Activated CD8-positive, alpha-beta memory T cell treated with anti-CD3 and anti-CD28 coated beads for 36 hours (primary cell): Measurements from ENCODE around the gene WNK1. TPM values are rescaled to one million over a fixed set of nuclear protein-coding genes. Genes with fewer than 3 reads are reported as not detected.
"Not testable (repeated sequence)": the region's sequence is repeated elsewhere in the genome, so short reads cannot be mapped to it uniquely, and the experiment has no call there.

ENCODE experiments used
- CTCF ChIA-PET: fragments of 350-600 bp; sonication (Branson Sonifier 250); formaldehyde crosslinking; loops from one replicate; lab custom pipeline; 2021; ENCODE audit warnings: antibody characterized with exemption; lab: Charles Lee
- POLR2A ChIA-PET: fragments of 350-600 bp; sonication (Branson Sonifier 250); formaldehyde crosslinking; loops from one replicate; lab custom pipeline; 2021; ENCODE audit warnings: antibody characterized with exemption; lab: Charles Lee
- total RNA-seq, 2 experiments: library from RNA; stranded (reverse); gene quantifications; one replicate each; pipeline ENCODE4 v1.2.3, GENCODE V29; 2021

Gene WNK1
- total RNA-seq, 2 experiments from 2014 or later = 150 to 155 TPM

DNA sequence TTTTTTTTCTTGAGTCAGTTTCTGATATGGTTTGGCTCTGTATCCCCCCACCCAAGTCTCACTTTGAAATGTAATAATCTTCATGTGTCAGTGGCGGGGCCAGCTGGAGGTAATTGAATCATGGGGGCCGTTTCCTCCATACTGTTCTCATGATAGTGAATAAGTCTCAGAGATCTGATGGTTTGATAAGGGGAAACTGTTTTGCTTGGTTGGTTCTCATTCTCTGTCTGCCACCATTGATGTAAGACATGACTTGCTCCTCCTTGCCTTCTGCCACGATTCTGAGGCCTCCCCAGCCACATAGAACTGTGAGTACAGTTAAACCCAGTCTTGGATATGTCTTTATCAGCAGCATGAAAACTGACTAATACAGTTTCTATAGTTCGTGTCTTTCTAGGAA lies 42.9 kb downstream of the WNK1 start:
- ChIA-PET POLR2A (interaction anchor here (1.0 to 1.8 kb wide), 2 partner anchors 43 to 127 kb away, joined by 4 to 10 read pairs; partner anchors contain the start of gene WNK1), CTCF (interaction anchor here (0.6 to 2.2 kb wide), 6 partner anchors 16 to 492 kb away, joined by 3 to 8 read pairs (median 4); no protein-coding TSS in a partner anchor)

DNA sequence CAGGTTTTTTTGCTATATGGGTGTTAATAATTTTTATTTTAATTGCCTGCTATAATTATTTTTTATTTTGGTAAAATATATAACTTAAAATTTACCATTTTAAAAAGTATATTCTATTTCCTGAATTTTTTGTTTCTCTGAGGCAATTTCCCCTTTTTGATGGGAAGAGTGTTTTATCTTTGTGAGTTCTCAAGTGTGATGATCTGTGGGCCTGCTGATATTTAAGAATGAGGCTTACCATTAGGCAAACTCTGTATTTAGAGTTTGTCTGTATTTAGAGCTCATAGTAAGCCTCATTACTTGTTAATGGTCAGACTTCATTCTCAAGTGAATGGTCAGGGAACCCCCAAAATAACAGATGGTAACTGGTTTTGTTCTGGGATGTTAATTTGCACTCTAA lies 48.0 kb downstream of the WNK1 start:
- CTCF ChIA-PET = no interaction called here
- POLR2A ChIA-PET = no interaction called here

DNA sequence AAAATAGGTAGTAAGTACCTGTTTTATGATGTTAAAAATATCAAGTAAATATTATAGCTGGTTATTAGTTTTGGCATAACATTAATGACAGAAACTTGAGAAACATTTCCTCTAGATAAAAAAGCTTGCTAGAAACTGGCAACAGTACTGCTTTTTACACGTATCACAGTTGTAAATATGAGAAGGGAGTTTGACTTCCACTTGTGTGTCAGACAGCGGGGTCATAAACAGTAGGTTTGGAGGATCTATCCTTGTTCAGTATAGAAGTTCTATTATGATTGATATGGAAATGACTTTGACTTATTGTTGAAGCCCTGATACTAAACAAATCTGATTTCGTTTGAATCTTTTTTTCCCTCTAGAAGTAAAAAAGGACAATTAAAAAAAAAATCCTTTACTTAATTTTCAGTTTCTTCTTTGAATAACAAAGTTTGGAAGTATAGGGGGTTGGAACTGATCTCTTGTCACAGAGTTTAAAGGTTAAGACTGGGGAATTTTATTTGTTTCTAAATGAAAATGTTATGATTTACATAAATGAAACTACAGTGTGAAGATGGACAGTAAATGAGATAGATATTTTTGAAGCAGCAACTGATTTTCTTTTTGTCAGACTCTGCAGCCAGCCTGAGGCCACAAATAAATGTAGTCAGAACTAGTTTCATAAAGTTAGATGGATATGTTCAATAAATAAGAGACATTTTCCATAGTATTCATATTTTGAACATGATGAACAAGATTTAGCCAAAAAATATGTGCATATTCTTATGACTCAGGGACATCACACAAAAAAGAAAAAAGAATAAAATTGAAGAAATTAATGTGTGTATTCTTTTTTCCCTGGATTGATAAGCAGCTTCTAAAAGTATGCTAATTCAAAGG lies 50.1 kb downstream of the WNK1 start:
- POLR2A ChIA-PET = no interaction called here
- CTCF ChIA-PET = no interaction called here

DNA sequence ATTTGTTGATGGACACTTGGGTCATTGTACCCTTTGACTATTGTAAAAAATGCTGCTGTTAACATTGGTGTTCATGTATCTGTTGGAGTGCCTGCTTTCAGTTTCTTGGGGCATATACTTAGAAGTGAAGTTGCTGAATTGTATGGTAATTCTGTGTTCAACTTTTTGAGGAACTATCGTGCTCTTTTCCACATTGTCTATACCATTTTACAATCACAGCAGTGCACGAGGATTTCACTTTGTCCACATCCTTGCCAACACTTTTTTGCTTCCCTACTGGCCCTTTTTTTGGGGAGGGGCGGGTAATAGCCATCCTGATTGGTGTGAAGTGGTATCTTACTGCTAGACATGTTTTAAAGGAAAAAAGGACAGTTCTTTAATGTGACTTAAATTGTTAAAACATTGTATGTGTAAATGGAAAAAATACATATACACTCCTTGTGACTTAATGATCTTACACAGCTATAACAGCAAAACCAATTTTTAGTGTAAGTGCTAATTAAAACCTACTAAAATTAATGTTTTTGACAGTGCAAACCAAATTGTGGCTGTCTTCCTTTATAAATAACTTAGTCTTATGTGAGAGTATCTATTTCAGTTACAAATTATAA lies 52.7 kb downstream of the WNK1 start:
- CTCF ChIA-PET = interaction anchor here (0.5 to 0.8 kb wide), 2 partner anchors 9 to 53 kb away, joined by 3 read pairs; partner anchors contain the start of gene WNK1
- POLR2A ChIA-PET = interaction anchor here (0.9 kb wide), 1 partner anchor 52 kb away, joined by 3 read pairs; no protein-coding TSS in a partner anchor

DNA sequence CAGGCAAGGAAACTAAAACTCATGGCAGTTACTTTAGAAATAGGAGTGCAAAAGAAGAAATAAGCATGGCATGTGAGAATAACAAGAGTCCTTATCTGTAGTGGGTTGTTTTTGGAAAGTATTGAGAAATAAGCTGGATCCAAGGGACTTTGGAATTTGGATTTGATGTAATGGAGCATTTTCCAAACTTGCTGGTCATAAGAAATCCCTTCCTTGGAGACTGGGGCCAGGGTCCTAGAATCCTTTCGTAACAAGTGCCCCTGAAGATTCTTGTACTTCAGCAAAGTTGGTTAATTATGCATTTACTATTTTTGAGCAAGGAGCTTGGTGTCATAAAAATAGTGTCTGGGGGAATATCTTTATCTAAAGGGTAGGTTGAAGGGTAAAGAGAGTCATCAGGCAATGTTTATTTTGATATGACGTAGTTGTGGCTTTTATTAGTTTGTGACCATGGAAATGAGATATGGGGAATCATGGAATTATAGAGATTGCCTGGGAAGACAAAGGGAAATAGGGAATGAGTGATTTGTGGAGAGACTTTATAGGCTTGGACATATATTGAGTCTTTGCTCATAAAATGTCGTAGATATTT lies 53.9 kb downstream of the WNK1 start:
- ChIA-PET POLR2A (interaction anchor here (0.6 to 0.7 kb wide), 2 partner anchors 14 to 133 kb away, joined by 3 to 4 read pairs; no protein-coding TSS in a partner anchor), CTCF (no interaction called here)

DNA sequence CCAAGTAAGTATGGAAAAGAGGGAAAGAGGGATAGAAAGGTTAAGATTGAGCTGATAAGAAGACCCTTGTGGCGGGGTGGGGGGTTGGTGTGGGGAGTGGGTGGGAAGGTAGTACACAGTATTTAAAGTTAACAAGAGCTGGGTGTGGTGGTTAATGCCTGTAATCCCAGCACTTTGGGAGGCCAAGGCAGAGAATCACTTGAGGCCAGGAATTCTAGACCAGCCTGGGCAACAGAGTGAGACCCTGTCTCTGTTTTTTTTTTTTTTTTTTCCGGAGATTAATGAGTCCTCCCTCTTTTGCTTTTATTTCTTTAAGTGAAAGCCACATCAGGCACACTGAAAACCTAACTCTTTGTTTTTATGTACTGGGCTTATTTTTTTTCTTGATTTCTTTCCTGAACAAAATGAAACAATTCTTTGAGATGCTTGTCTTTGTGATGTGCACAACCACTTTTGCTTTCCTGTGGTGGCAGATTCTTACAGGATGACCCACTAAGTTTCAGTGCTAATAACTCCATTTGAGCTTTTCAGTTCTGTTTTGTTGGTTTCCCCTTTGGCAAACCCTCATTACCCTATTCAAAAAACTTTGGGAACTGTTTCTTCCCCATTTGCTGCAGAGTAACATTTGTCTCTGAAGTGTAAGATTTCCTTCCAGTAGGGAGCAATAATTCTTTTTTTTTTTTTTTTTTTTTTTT lies 54.8 kb downstream of the WNK1 start:
- POLR2A ChIA-PET = interaction anchor here (0.7 kb wide), 1 partner anchor 134 kb away, joined by 3 read pairs; no protein-coding TSS in a partner anchor
- CTCF ChIA-PET = interaction anchor here (0.6 to 1.9 kb wide), 5 partner anchors 9 to 806 kb away, joined by 3 to 6 read pairs (median 4); no protein-coding TSS in a partner anchor

DNA sequence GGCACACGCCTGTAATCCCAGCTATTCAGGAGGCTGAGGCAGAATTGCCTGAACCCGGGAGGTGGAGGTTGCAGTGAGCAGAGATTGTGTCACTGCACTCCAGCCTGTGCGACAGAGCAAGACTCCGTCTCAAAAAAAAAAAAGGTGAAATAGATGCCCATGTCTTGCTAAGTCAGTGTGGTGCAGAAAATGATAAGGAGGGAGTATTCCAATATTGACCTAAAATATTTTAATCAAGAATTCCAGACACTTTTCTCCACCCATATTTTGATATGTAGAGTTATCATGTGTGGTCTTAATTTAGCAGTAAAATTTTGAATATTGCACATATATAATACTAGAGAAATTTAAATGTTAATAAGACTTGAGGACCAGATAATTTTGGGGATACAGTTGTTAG lies 57.7 kb downstream of the WNK1 start:
- ChIA-PET CTCF (interaction anchor here (0.8 to 2.2 kb wide), 6 partner anchors 9 to 240 kb away, joined by 3 to 5 read pairs (median 4); no protein-coding TSS in a partner anchor), POLR2A (interaction anchor here (0.6 kb wide), 2 partner anchors 39 to 44 kb away, joined by 3 read pairs; no protein-coding TSS in a partner anchor)

DNA sequence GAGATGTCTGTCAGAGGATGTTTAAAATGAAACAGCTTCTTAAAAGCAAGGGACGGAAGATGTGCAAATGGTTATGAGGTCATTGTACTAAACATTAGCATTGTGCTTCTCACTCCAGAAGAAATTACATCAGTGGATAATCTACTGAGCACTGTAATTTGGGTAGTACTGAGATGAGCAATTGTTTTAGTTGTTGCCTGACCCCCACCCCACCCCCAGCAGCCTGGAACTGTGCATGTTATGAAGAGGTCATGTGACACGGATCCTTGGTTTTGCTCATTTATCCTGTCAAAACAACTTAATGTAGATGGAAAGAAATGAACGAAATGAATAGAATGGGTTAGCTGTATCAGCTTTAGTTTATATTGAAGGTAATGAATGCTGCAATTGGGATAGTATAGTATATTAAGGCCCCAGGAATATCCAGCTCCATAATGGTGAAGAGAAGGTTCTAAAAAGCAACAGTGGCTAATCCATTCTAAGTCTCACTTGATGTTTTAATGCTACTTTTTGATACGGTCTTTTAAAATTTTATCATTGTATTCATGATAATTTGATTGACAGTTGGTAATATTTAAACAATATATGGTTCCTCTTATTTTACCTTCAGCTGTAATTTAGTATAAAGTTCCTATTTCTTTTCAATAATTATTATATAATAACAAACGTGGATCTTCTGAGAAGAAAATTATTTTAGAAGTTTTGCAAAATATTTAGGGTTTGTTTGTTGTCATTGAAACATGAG lies 58.5 kb downstream of the WNK1 start:
- ChIA-PET CTCF (interaction anchor here (0.8 to 2.2 kb wide), 8 partner anchors 10 to 241 kb away, joined by 3 to 5 read pairs (median 4); no protein-coding TSS in a partner anchor), POLR2A (interaction anchor here (0.6 kb wide), 2 partner anchors 40 to 45 kb away, joined by 3 read pairs; no protein-coding TSS in a partner anchor)

DNA sequence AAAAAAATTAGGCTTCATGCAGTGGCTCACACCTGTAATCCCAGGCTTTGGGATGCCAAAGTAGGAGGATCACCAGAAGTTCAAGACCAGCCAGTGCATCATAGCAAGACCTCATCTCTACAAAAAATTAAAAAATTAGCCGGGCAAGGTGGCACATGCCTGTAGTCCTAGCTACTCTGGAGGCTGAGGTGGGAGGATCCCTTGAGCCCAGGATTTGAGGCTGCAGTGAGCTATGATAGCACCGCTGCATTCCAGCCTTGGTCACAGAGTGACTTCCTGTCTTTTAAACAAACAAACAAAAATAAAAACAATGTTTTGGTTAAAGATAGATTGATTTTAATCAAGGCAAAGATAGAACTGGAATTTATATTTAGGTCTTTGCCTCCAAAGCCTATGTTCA lies 60.6 kb downstream of the WNK1 start:
- POLR2A ChIA-PET = no interaction called here

DNA sequence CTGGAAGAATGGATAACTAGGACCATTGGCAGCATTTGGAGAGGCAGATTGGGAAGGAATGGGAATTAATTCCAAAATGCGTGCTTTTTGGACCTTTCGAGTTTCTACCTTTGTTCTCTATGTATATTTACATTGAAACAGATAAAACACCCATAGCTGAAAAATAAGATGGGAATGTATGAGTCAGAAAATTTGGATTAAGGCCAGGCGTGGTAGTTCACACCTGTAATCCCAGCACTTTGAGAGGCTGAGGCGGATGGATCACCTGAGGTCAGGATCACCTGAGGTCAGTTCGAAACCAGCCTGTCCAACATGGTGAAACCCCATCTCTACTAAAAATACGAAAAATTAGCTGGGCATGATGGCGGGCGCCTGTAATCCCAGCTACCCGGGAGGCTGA lies 65.1 kb downstream of the WNK1 start:
- POLR2A ChIA-PET = not testable (repeated sequence)
- CTCF ChIA-PET = interaction anchor here (1.0 to 2.2 kb wide), 4 partner anchors 10 to 132 kb away, joined by 3 to 8 read pairs (median 4); partner anchors contain the start of gene RAD52

More for the DNA sequence above, 60.6 kb downstream of the WNK1 start:
- CTCF ChIA-PET = interaction anchor here (1.3 to 2.5 kb wide), 3 partner anchors 236 to 243 kb away, joined by 3 to 14 read pairs (median 12); no protein-coding TSS in a partner anchor

DNA sequence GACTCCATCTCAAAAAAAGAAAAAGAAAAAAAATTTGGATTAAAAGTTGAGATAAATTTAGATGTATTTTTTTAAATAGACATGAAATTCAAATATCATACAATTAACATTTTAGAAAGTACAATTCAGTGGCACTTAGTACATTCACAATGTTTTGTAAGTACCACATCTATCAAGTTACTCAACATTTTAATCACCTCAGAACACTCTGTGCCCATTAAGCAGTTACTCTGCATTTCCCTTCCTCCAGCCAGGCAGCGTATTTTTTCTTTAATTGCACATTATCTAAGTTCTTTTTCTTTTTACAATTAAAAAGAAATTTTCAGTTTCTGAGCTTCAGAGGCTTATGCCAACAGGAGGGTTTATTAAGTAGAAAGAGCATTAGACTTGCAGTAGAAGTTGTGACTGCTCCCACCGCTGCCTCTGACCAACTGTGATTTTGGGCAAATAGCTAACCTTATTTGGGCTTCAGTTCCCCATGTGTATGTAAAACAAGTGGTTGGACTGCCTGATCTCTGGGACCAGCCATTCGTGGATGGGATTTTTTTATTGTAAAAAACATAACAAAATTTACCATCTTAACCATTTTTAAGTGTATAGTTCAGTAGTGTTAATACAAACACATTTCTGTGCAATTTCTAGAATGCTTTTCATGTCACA lies 65.7 kb downstream of the WNK1 start:
- POLR2A ChIA-PET = no interaction called here
- CTCF ChIA-PET = interaction anchor here (1.2 to 1.4 kb wide), 2 partner anchors 39 to 132 kb away, joined by 3 to 8 read pairs; partner anchors contain the start of gene RAD52

DNA sequence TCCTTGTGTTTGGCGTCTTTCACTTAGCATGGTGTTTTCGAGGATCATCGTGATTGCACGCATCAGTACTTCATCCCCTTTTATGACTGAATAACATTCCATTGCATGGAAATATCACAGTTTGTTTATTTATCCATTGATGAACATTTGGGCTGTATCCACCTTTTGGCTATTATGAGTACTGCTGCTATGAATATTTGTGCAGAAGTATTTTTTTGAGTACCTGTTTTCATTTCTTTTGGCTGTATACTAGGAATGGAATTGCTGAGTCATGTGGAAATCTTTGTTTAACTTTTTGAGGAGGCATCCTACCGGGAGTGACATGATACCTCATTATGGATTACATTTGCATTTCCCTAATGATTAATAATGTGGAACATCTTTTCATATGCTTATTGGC lies 66.4 kb downstream of the WNK1 start:
- ChIA-PET CTCF (no interaction called here), POLR2A (no interaction called here)

DNA sequence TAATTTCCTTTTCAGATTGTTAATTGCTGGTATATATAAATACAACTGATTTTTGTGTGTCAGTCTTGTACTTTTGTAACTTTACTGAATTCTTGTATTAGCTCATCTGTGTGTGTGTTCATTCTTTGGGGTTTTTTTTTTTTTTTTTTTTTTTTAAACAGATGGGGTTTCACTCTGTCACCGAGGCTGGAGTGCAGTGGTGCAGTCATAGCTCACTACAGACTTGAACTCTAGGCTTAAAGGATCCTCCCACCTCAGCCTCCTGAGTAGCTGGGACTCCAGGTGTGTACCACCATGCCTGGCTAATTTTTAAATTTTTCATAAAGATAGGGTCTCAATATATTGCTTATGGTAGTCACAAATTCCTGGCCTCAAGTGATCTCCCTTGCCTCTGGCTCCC lies 68.0 kb downstream of the WNK1 start:
- POLR2A ChIA-PET = interaction anchor here (0.6 to 0.7 kb wide), 5 partner anchors 12 to 772 kb away, joined by 3 to 14 read pairs (median 4); no protein-coding TSS in a partner anchor
- CTCF ChIA-PET = interaction anchor here (0.6 to 1.0 kb wide), 4 partner anchors 74 to 774 kb away, joined by 3 to 4 read pairs (median 3); no protein-coding TSS in a partner anchor

DNA sequence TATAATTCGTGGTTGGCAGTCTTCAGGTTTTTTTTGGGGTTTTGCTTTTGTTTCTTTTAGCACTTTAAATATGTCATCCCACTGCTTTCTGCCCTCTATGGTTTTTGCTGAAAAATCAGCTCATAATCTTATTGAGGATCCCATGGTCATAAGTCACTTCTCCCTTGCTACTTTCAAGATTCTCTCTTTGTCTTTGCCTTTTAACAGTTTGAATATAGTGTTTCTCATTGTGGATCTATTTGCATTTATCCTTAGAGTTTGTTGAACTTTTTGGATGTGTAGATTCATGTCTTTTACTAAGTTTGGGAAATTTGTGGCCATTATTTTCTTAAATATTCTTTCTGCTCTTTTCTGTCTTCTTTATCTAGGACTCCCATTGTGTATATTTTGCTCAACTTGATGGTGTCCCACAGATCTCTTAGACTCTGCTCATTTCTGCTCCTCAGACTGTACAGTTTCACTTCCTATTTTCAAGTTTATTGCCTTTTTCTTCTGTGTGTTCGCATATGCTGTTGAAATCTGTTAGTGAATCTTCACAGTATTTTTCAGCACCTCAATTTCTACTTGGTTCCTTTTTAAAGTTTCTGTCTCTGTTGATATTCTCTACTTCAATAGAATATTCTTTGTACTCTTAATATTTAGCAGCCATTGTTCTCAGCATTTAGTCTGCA lies 70.8 kb downstream of the WNK1 start:
- POLR2A ChIA-PET = interaction anchor here (0.5 to 0.6 kb wide), 2 partner anchors 15 to 154 kb away, joined by 3 to 5 read pairs; no protein-coding TSS in a partner anchor
- CTCF ChIA-PET = interaction anchor here (1.3 kb wide), 1 partner anchor 128 kb away, joined by 3 read pairs; no protein-coding TSS in a partner anchor

DNA sequence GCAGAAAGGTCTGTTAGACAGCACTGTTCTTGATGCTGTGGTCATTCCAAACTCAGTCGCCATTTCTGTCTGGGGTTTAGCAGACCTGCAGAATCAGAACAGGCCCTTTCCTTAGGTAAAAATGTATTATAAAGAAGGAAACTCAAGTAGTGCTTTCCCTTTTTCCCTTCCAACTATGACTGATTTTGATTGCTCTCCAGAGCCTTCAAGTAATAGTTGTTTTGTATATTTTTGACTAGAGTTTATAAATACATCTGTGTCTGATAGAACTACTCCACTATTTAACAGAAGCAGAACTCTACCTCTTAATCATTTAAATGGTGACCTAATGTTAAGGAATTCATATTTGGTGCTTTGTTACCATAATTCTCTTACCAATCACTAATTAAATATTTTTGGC lies 74.0 kb downstream of the WNK1 start:
- ChIA-PET CTCF (no interaction called here), POLR2A (no interaction called here)

DNA sequence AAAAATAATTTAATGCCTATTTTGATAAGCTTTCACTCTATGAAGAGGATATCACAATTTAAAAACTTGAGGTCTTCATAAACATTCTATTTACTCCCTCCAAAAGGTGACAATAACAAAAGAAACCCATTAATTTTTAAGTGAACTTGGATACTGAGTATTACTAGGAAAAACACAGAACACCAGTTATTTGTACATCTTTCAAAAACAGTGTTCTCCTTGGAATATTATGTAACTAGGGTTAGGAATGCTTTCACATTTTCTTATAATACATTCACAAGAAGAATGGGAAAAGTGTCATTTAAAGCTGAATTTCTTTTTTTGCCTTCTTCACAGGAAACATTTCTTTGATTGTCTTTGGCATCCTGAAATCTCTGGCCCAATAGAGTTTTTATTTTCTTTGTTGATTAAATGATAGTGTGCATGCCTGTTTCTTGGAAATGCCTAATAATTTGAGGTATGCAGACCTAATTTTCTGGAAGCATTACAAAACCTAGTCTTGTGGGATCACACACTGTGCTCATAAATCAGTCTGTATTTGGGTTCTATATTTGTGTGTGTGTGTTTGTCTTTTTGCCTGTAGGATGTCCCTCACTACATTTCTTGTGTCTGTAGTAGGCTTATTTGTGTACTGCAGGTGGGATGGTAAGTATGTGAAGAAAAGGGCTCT lies 76.5 kb downstream of the WNK1 start:
- CTCF ChIA-PET = interaction anchor here (0.6 to 0.9 kb wide), 2 partner anchors 15 to 70 kb away, joined by 3 to 4 read pairs; no protein-coding TSS in a partner anchor
- POLR2A ChIA-PET = no interaction called here
